H9 (cell line): ENCODE measurements around the gene DHRS7C. TPM values are rescaled to one million over a fixed set of nuclear protein-coding genes. Genes with fewer than 3 reads are reported as not detected.

Experiments used
- DNase-seq: peaks from one replicate; pipeline ENCODE4 v3.0.0-alpha.2; 2017
- H2AFZ ChIP-seq: one replicate; pipeline ENCODE4 v1.6.1; 2013; ENCODE audit warnings: mild to moderate bottlenecking, low read length, control low read depth, moderate library complexity
- H2AK5ac ChIP-seq: 2 replicates; pipeline ENCODE4 v1.6.1; 2013; ENCODE audit warnings: low read length, control low read depth, mixed read lengths; ENCODE audit not compliant: insufficient read length
- H2BK120ac ChIP-seq: one replicate; pipeline ENCODE4 v1.6.1; 2013; ENCODE audit warnings: low read depth, mild to moderate bottlenecking, low read length, control low read depth, inconsistent platforms; ENCODE audit not compliant: poor library complexity, severe bottlenecking
- H2BK12ac ChIP-seq: 2 replicates; pipeline ENCODE4 v1.6.1; 2013; ENCODE audit warnings: low read length, control low read depth, mixed read lengths, low read depth; ENCODE audit not compliant: insufficient read length
- H2BK15ac ChIP-seq: 2 replicates; pipeline ENCODE4 v1.6.1; 2013; ENCODE audit warnings: low read depth, low read length, control low read depth
- H2BK20ac ChIP-seq: one replicate; pipeline ENCODE4 v1.6.1; 2013; ENCODE audit warnings: low read depth, mild to moderate bottlenecking, low read length, control low read depth, inconsistent platforms; ENCODE audit not compliant: poor library complexity, severe bottlenecking
- H2BK5ac ChIP-seq: 2 replicates; pipeline ENCODE4 v1.6.1; 2013; ENCODE audit warnings: low read length, control low read depth, mixed read lengths; ENCODE audit not compliant: insufficient read length
- H3K14ac ChIP-seq: 2 replicates; pipeline ENCODE4 v1.6.1; 2013; ENCODE audit warnings: low read length, control low read depth; ENCODE audit not compliant: insufficient read depth
- H3K18ac ChIP-seq: 2 replicates; pipeline ENCODE4 v1.6.1; 2013; ENCODE audit warnings: low read depth, mild to moderate bottlenecking, mixed read lengths, low read length, control low read depth; ENCODE audit not compliant: insufficient read length
- H3K23ac ChIP-seq: 2 replicates; pipeline ENCODE4 v1.6.1; 2013; ENCODE audit warnings: low read length, control low read depth, mixed read lengths, low read depth; ENCODE audit not compliant: insufficient read length
- H3K23me2 ChIP-seq: 2 replicates; pipeline ENCODE4 v1.6.1; 2013; ENCODE audit warnings: low read depth, mild to moderate bottlenecking, mixed read lengths, low read length, control low read depth; ENCODE audit not compliant: insufficient read length, poor library complexity, severe bottlenecking
- H3K27ac ChIP-seq: 2 replicates; pipeline ENCODE4 v1.5.1; 2013; ENCODE audit warnings: low read length, control low read depth, mixed read lengths, low read depth; ENCODE audit not compliant: insufficient read length
- H3K27me3 ChIP-seq: 2 replicates; pipeline ENCODE4 v1.6.1; 2013; ENCODE audit warnings: low read length, control low read depth, inconsistent platforms; ENCODE audit not compliant: insufficient read depth
- H3K4ac ChIP-seq: 2 replicates; pipeline ENCODE4 v1.6.1; 2013; ENCODE audit warnings: low read depth, mild to moderate bottlenecking, control low read depth, inconsistent platforms, low read length, moderate library complexity
- H3K4me1 ChIP-seq: 2 replicates; pipeline ENCODE4 v1.6.1; 2013; ENCODE audit warnings: low read length, control low read depth, inconsistent platforms; ENCODE audit not compliant: insufficient read depth
- H3K4me2 ChIP-seq: 2 replicates; pipeline ENCODE4 v1.6.1; 2013; ENCODE audit warnings: low read length, control low read depth, mixed read lengths; ENCODE audit not compliant: insufficient read length, insufficient read depth
- H3K56ac ChIP-seq: 2 replicates; pipeline ENCODE4 v1.6.1; 2013; ENCODE audit warnings: low read depth, mild to moderate bottlenecking, mixed read lengths, low read length, control low read depth; ENCODE audit not compliant: insufficient read length
- H3K79me1 ChIP-seq: 2 replicates; pipeline ENCODE4 v1.6.1; 2013; ENCODE audit warnings: low read depth, mild to moderate bottlenecking, moderate library complexity, low read length, control low read depth, inconsistent platforms; ENCODE audit not compliant: insufficient read depth, poor library complexity, severe bottlenecking
- H3K79me2 ChIP-seq: 2 replicates; pipeline ENCODE4 v1.6.1; 2013; ENCODE audit warnings: low read length, control low read depth, inconsistent platforms; ENCODE audit not compliant: insufficient read depth
- H3K9ac ChIP-seq: 2 replicates; pipeline ENCODE4 v1.6.1; 2013; ENCODE audit warnings: low read length, control low read depth, mixed read lengths; ENCODE audit not compliant: insufficient read length; ENCODE audit errors: extremely low read depth
- H3K9me3 ChIP-seq: one replicate; pipeline ENCODE4 v1.6.1; 2013; ENCODE audit warnings: low read depth, low read length, inconsistent platforms; ENCODE audit not compliant: control insufficient read depth
- H3T11ph ChIP-seq: one replicate; pipeline ENCODE4 v1.6.1; 2013; ENCODE audit warnings: mild to moderate bottlenecking, low read length, control low read depth, inconsistent platforms
- H4K20me1 ChIP-seq: one replicate; pipeline ENCODE4 v1.6.1; 2013; ENCODE audit not compliant: control insufficient read depth, insufficient read length, insufficient read depth
- H4K5ac ChIP-seq: 2 replicates; pipeline ENCODE4 v1.6.1; 2013; ENCODE audit warnings: low read depth, mild to moderate bottlenecking, mixed read lengths, low read length, control low read depth; ENCODE audit not compliant: insufficient read length
- H4K8ac ChIP-seq: replicated peaks from 2 replicates; pipeline ENCODE4 v1.6.1; 2013; ENCODE audit warnings: low read length, control low read depth, mixed read lengths, low read depth; ENCODE audit not compliant: insufficient read length
- H4K91ac ChIP-seq: 2 replicates; pipeline ENCODE4 v1.6.1; 2013; ENCODE audit warnings: low read depth, mild to moderate bottlenecking, moderate library complexity, mixed read lengths, low read length, control low read depth; ENCODE audit not compliant: insufficient read length
- H3K27ac Mint-ChIP-seq, 3 experiments: 2 replicates in 2 of 3; 3 replicates in 1 of 3; pipeline ENCODE4 v1.8.0; 2020 to 2021; ENCODE audit warnings: mixed read lengths in 3 of 3, mild to moderate bottlenecking in 1 of 3, moderate library complexity in 1 of 3
- H3K27me3 Mint-ChIP-seq: 2 replicates; pipeline ENCODE4 v1.8.0; 2021; ENCODE audit warnings: low read depth, mild to moderate bottlenecking, moderate library complexity, mixed read lengths
- H3K36me3 Mint-ChIP-seq, 3 experiments: 2 replicates in 2 of 3; 3 replicates in 1 of 3; pipeline ENCODE4 v1.8.0; 2020 to 2021; ENCODE audit warnings: low read depth in 3 of 3, mixed read lengths in 3 of 3; ENCODE audit not compliant: insufficient read depth in 1 of 3
- H3K4me1 Mint-ChIP-seq, 2 experiments: 2 replicates each; pipeline ENCODE4 v1.8.0; 2020; ENCODE audit warnings: mixed read lengths in 2 of 2
- H3K4me3 Mint-ChIP-seq, 2 experiments: 2 replicates in 1 of 2; 3 replicates in 1 of 2; pipeline ENCODE4 v1.8.0; 2020 to 2021; ENCODE audit warnings: mild to moderate bottlenecking in 2 of 2, mixed read lengths in 2 of 2, moderate library complexity in 1 of 2
- H3K9me3 Mint-ChIP-seq, 2 experiments: 2 replicates in 1 of 2; 3 replicates in 1 of 2; pipeline ENCODE4 v1.8.0; 2020; ENCODE audit warnings: mild to moderate bottlenecking in 2 of 2, mixed read lengths in 2 of 2, moderate library complexity in 1 of 2
- WGBS: extraction: QIAGEN DNeasy Blood & Tissue Kit; methylation state at CpG from one replicate; pipeline ENCODE4 v1.1.7; 2013; ENCODE audit warnings: missing lambda C conversion rate, low lambda C conversion rate, mixed read lengths; ENCODE audit not compliant: insufficient read length; ENCODE audit errors: extremely low coverage; 5-methylcytosine and 5-hydroxymethylcytosine counted together
- total RNA-seq: library from RNA; stranded (reverse); gene quantifications from 2 replicates; pipeline ENCODE4 v1.2.1, GENCODE V29; 2021
- TF ChIP-seq, protein P1 (sequence below): fragments of 200-600 bp; sonication (generic); conservative IDR thresholded peaks from 3 replicates; pipeline ENCODE4 v1.8.0; 2021; ENCODE audit warnings: antibody characterized with exemption, mild to moderate bottlenecking

The DHRS7C gene
- total RNA-seq, 1 experiment from 2014 or later = not detected

DNA sequence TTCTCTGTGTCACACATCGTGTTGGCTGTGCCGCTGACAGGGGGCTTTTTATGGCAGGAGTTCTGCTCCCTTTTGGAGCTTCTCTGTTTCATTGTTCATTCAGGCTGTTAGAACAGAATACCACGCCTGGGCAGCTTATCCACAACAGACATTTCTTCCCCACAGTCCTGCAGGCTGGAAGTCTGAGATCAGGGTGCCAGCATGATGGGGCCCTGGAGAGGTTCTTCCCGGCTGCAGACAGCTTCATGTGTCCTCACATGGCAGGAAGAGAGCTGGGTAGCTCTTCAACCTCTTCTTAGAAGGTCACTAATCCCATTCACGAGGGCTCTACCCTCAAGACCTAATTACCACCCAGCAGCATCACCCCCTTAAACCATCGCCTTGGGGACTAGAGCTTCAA, 65.1 kb downstream of the DHRS7C start:
- Mint-ChIP-seq H3K9me3 (peaks cover 0 to 6% of the 10 kb centered on the region in 2 experiments; a peak in 2 of 5 replicates), H3K27me3 (no peaks in the 10 kb centered on the region)
- H3K4me2 ChIP-seq = no peak overlapping the region

More for the DNA sequence above, 65.1 kb downstream of the DHRS7C start:
- TF ChIP-seq, protein P1, sequence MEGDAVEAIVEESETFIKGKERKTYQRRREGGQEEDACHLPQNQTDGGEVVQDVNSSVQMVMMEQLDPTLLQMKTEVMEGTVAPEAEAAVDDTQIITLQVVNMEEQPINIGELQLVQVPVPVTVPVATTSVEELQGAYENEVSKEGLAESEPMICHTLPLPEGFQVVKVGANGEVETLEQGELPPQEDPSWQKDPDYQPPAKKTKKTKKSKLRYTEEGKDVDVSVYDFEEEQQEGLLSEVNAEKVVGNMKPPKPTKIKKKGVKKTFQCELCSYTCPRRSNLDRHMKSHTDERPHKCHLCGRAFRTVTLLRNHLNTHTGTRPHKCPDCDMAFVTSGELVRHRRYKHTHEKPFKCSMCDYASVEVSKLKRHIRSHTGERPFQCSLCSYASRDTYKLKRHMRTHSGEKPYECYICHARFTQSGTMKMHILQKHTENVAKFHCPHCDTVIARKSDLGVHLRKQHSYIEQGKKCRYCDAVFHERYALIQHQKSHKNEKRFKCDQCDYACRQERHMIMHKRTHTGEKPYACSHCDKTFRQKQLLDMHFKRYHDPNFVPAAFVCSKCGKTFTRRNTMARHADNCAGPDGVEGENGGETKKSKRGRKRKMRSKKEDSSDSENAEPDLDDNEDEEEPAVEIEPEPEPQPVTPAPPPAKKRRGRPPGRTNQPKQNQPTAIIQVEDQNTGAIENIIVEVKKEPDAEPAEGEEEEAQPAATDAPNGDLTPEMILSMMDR = no peak
- H2BK12ac ChIP-seq = no peak overlapping the region
- no peaks in the 10 kb centered on the region for H3K9me3 ChIP-seq
- H2BK20ac ChIP-seq = no peak overlapping the region
- no peak overlapping the region for H2BK5ac ChIP-seq
- no peak overlapping the region for H3K14ac ChIP-seq
- Mint-ChIP-seq H3K4me1 (peaks cover 0 to 4% of the 10 kb centered on the region in 2 experiments; a peak in 2 of 4 replicates), H3K36me3 (peaks cover 0 to 7% (median 4%) of the 10 kb centered on the region in 3 experiments; a peak in 5 of 7 replicates), H3K27ac (0 out of 7 replicates have a peak overlapping the region, but pooled peaks of 1 of the 3 experiments have one; percentile 32), H3K4me3 (no peak overlapping the region)
- no peak overlapping the region for H4K5ac ChIP-seq
- no peak overlapping the region for H3K4ac ChIP-seq
- no peak overlapping the region for H3T11ph ChIP-seq
- H4K91ac ChIP-seq = no peak overlapping the region
- no CpG with 5 or more reads among the region's 6 CpGs for WGBS
- no peaks in the 10 kb centered on the region for H3K27me3 ChIP-seq
- no peaks in the 10 kb centered on the region for H3K4me1 ChIP-seq
- no peak overlapping the region for H3K18ac ChIP-seq
- H3K23ac ChIP-seq = no peak overlapping the region
- no peaks in the 10 kb centered on the region for H4K20me1 ChIP-seq
- H3K56ac ChIP-seq = no peak overlapping the region
- no peak overlapping the region for H4K8ac ChIP-seq
- H3K79me1 ChIP-seq = no peaks in the 10 kb centered on the region
- H2AK5ac ChIP-seq = no peak overlapping the region
- DNase-seq = no peak
- no peak overlapping the region for H2BK15ac ChIP-seq
- H2BK120ac ChIP-seq = no peak overlapping the region
- no peak overlapping the region for H3K9ac ChIP-seq
- H3K27ac ChIP-seq = no peak overlapping the region
- H2AFZ ChIP-seq = no peak overlapping the region
- no peaks in the 10 kb centered on the region for H3K23me2 ChIP-seq
- no peaks in the 10 kb centered on the region for H3K79me2 ChIP-seq
